HCT116 (cell line): ENCODE data around the gene TRMT11. TPM values are rescaled to one million over a fixed set of nuclear protein-coding genes. Genes with fewer than 3 reads are reported as not detected.

Experiments used
- ATAC-seq: fragments of 200-7000 bp; cut with Tn5 transposase; 2 replicates; pipeline ENCODE4 v1.9.1; 2020; ENCODE audit warnings: mild to moderate bottlenecking, moderate library complexity
- BruUV-seq: library from RNA; stranded (reverse); fragments of 400-500 nt; replicated peaks from 2 replicates; lab custom pipeline; 2021; lab: Mats Ljungman, UMichigan
- CTCF ChIA-PET: fragments of 300-600 bp; sonication (Branson Sonifier 250); formaldehyde crosslinking; loops from one replicate; lab custom pipeline; 2021; ENCODE audit warnings: antibody characterized with exemption; lab: Charles Lee
- POLR2A ChIA-PET: fragments of 300-600, 350-600 bp; sonication (Branson Sonifier 250); formaldehyde crosslinking; loops from one replicate; lab custom pipeline; 2021; ENCODE audit warnings: antibody characterized with exemption; lab: Charles Lee
- RAD21 ChIA-PET, 2 experiments: fragments of 300-600 bp; sonication (Branson Sonifier 250); formaldehyde crosslinking; loops; one replicate each; lab custom pipeline; 2023; ENCODE audit warnings: low total read pairs in 2 of 2; ENCODE audit not compliant: uncharacterized antibody in 2 of 2, unreplicated experiment in 2 of 2, low non-redundant PET in 1 of 2; lab: Charles Lee
- DNase-seq: peaks from one replicate; pipeline ENCODE4 v3.0.0-alpha.2; 2010; ENCODE audit warnings: low read depth, low spot score
- H2AFZ ChIP-seq: fragments of 200-600 bp; shearing (Covaris generic), sonication (generic); 2 replicates; pipeline ENCODE4 v1.6.1; 2017; ENCODE audit warnings: low read depth, mixed run types, mixed read lengths, antibody characterized with exemption, low read length; ENCODE audit not compliant: poor library complexity, severe bottlenecking
- H3K27ac ChIP-seq: 2 replicates; pipeline ENCODE4 v1.5.1; 2012; ENCODE audit warnings: low read depth, low read length
- H3K27me3 ChIP-seq: fragments of 200-600 bp; sonication (generic); 2 replicates; pipeline ENCODE4 v1.6.1; 2016; ENCODE audit warnings: mixed run types, low read length, mixed read lengths; ENCODE audit not compliant: insufficient read depth
- H3K36me3 ChIP-seq, 2 experiments: fragments of 200-500 bp in 1 of 2; fragments of 200-600 bp in 1 of 2; sonication (Bioruptor generic) in 1 of 2; sonication (generic) in 1 of 2; 2 replicates each; pipeline versions ENCODE4 v1.5.1 to v1.6.1; 2014 to 2016; ENCODE audit warnings: low read length in 2 of 2, inconsistent platforms in 1 of 2, mixed read lengths in 1 of 2, mixed run types in 1 of 2; ENCODE audit not compliant: insufficient read depth in 2 of 2, control insufficient read depth in 1 of 2
- H3K4me1 ChIP-seq, 2 experiments: fragments of 200-600 bp in 1 of 2; sonication (generic) in 1 of 2; 2 replicates each; pipeline versions ENCODE4 v1.5.1 to v1.6.1; 2012 to 2017; ENCODE audit warnings: low read length in 2 of 2, inconsistent platforms in 1 of 2, mild to moderate bottlenecking in 1 of 2, mixed read lengths in 1 of 2, mixed run types in 1 of 2, moderate library complexity in 1 of 2; ENCODE audit not compliant: insufficient read depth in 2 of 2, control insufficient read depth in 1 of 2
- H3K4me2 ChIP-seq: fragments of 200-600 bp; sonication (generic); 2 replicates; pipeline ENCODE4 v1.6.1; 2017; ENCODE audit warnings: mixed run types, low read length, mixed read lengths
- H3K4me3 ChIP-seq, 2 experiments: fragments of 200-600 bp in 1 of 2; sonication (generic) in 1 of 2; replicated peaks in 1 of 2; 2 replicates each; pipeline ENCODE4 v1.5.1; 2011 to 2016; ENCODE audit warnings: low read length in 2 of 2, control low read depth in 1 of 2, low read depth in 1 of 2, mild to moderate bottlenecking in 1 of 2, mixed read lengths in 1 of 2, mixed run types in 1 of 2
- H3K79me2 ChIP-seq: fragments of 200-600 bp; sonication (generic); 2 replicates; pipeline ENCODE4 v1.6.1; 2017; ENCODE audit warnings: mild to moderate bottlenecking, mixed run types, low read length, moderate library complexity, mixed read lengths; ENCODE audit not compliant: insufficient read depth
- H3K9ac ChIP-seq: fragments of 200-600 bp; sonication (generic); 2 replicates; pipeline ENCODE4 v1.6.1; 2016; ENCODE audit warnings: low read length, mixed read lengths
- H3K9me2 ChIP-seq: fragments of 200-600 bp; sonication (generic), shearing (Covaris generic); 2 replicates; pipeline ENCODE4 v1.6.1; 2017; ENCODE audit warnings: mixed run types, mild to moderate bottlenecking, moderate library complexity; ENCODE audit not compliant: insufficient read depth
- H3K9me3 ChIP-seq, 2 experiments: fragments of 200-500 bp in 1 of 2; fragments of 200-600 bp in 1 of 2; sonication (Bioruptor generic) in 1 of 2; sonication (generic) in 1 of 2; 2 replicates each; pipeline ENCODE4 v1.6.1; 2014 to 2017; ENCODE audit warnings: low read length in 2 of 2, mixed read lengths in 2 of 2, inconsistent platforms in 1 of 2, low read depth in 1 of 2, mild to moderate bottlenecking in 1 of 2, mixed run types in 1 of 2, moderate library complexity in 1 of 2; ENCODE audit not compliant: control insufficient read depth in 1 of 2, insufficient read depth in 1 of 2
- H4K20me1 ChIP-seq: fragments of 200-600 bp; sonication (generic), shearing (Covaris generic); 2 replicates; pipeline ENCODE4 v1.6.1; 2017; ENCODE audit warnings: mixed run types, mild to moderate bottlenecking, moderate library complexity; ENCODE audit not compliant: insufficient read depth
- CEBPB ChIP-seq: IDR thresholded peaks from 2 replicates; pipeline ENCODE4 v1.6.1; 2012; ENCODE audit warnings: low read depth
- EZH2phosphoT487 ChIP-seq: fragments of 200-600 bp; IDR thresholded peaks from 2 replicates; pipeline ENCODE4 v1.6.1; 2018; ENCODE audit warnings: antibody characterized with exemption, borderline replicate concordance
- SP1 ChIP-seq: IDR thresholded peaks from 2 replicates; pipeline ENCODE4 v1.6.1; 2012; ENCODE audit warnings: low read depth
- ZFX ChIP-seq: fragments of 450-650 bp; IDR thresholded peaks from 2 replicates; pipeline ENCODE4 v1.6.1; 2017
- ZNF274 ChIP-seq: fragments of 200-500 bp; sonication (Bioruptor generic); IDR thresholded peaks from 2 replicates; pipeline ENCODE4 v1.6.1; 2014; ENCODE audit warnings: mild to moderate bottlenecking, low read depth, low read length, inconsistent platforms
- intact Hi-C: fragments of 100-400 bp; cut with micrococcal nuclease; formaldehyde crosslinking; loops from 2 replicates; pipeline ENCODE4 v1.10.0; 2022
- total RNA-seq: library from RNA; stranded (reverse); gene quantifications from one replicate; pipeline ENCODE4 v1.2.1, GENCODE V29; 2021; ENCODE audit not compliant: unreplicated experiment
- TF ChIP-seq, protein P1 (sequence below): IDR thresholded peaks from 2 replicates; pipeline ENCODE4 v1.6.1; 2012

TRMT11 gene
- total RNA-seq, 1 experiment from 2014 or later = 41.8 TPM

DNA sequence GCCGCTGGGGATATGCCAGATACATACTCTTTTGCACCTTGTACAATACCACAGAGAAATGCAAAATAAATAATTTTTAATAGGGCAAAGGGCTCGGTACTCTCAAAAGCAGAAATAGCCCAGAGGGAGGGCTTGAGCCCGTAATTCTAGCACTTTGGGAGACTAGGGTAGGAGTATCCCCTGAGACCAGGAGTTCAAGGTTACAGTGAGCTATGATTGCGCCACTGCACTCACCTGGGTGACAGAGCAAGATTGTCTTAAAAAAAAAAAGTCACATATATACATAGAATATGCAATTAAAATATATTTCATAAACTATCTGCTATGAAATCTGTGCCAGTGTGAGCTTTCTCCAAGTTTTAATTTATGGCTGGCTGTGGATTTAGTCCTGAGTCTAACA is 818 bp upstream of the TRMT11 start:
- Histone ChIP-seq H3K27me3 (no peaks in the 10 kb centered on the region), H3K27ac (peak overlapping the region; percentile 81; the same call in 1 of the 2 replicates), H3K4me3 (peak overlapping the region; percentile 77 to 90), H2AFZ (peak overlapping the region; percentile 76), H4K20me1 (peaks cover 4% of the 10 kb centered on the region; the same call in 1 of the 2 replicates), H3K9ac (peak overlapping the region; percentile 93), H3K4me2 (peak overlapping the region; percentile 88), H3K36me3 (no peaks in the 10 kb centered on the region), H3K9me3 (no peaks in the 10 kb centered on the region), H3K9me2 (peaks cover 6% of the 10 kb centered on the region; the same call in 1 of the 2 replicates), H3K4me1 (peaks cover 7 to 39% of the 10 kb centered on the region in 2 experiments), H3K79me2 (peaks cover 51% of the 10 kb centered on the region)
- BruUV-seq = no TSS peak
- DNase-seq = no peak
- intact Hi-C loops = no loop called here
- TF ChIP-seq EZH2phosphoT487 (no peak), ZNF274 (no peak), CEBPB (peak; percentile 52; the same call in 1 of the 2 replicates), ZFX (no peak)
- CTCF ChIA-PET = interaction anchor here (0.7 to 2.1 kb wide), 5 partner anchors 10 to 1205 kb away, joined by 3 to 11 read pairs (median 9); partner anchors contain the start of gene HINT3
- RAD21 ChIA-PET = no interaction called here
- POLR2A ChIA-PET = interaction anchor here (0.9 to 2.4 kb wide), 3 partner anchors 9 to 204 kb away, joined by 3 to 14 read pairs (median 4); partner anchors contain the start of gene NCOA7
- ATAC-seq = no peak

DNA sequence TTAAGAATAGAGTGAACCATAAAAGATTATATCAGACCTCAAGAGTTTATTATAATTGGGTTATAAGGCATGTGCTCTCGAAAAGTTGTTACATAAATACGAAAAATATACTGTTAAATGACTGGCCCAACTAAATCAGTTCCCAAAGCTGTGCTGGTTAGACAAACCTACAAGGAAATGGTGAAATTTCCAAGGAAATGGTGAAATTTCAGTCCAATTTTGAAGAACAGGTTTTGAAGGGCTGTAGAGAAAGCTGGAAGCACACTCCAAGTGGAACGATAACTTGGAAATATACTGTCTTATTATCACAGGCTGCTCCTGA is 400 bp upstream of the TRMT11 start:
- TF ChIP-seq, protein P1, sequence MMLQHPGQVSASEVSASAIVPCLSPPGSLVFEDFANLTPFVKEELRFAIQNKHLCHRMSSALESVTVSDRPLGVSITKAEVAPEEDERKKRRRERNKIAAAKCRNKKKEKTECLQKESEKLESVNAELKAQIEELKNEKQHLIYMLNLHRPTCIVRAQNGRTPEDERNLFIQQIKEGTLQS = no peak
- 0 out of 2 replicates have a peak, but pooled peaks have one; percentile 13 for TF ChIP-seq SP1
- ChIA-PET CTCF (interaction anchor here (0.7 to 2.1 kb wide), 8 partner anchors 9 to 1204 kb away, joined by 3 to 11 read pairs (median 4); partner anchors contain the start of genes HINT3 and NCOA7), RAD21 (no interaction called here), POLR2A (interaction anchor here (0.8 to 2.4 kb wide), 6 partner anchors 9 to 205 kb away, joined by 3 to 14 read pairs (median 4); partner anchors contain the start of gene NCOA7)
- DNase-seq (no peak), ATAC-seq (no peak)
- no peaks in the 10 kb centered on the region for H3K27me3 ChIP-seq
- H3K9me2 ChIP-seq = peaks cover 6% of the 10 kb centered on the region; the same call in 1 of the 2 replicates
- H3K4me1 ChIP-seq = peaks cover 7 to 39% of the 10 kb centered on the region in 2 experiments
- H3K4me2 ChIP-seq = peak overlapping the region; percentile 88
- H4K20me1 ChIP-seq = peaks cover 4% of the 10 kb centered on the region; the same call in 1 of the 2 replicates
- H2AFZ ChIP-seq = peak overlapping the region; percentile 76
- peak overlapping the region; percentile 93 for H3K9ac ChIP-seq
- H3K36me3 ChIP-seq = no peaks in the 10 kb centered on the region
- H3K4me3 ChIP-seq = peak overlapping the region; percentile 77 to 90
- intact Hi-C loops = loop anchor here (2.0 kb wide), 1 partner anchor 205 kb away; no protein-coding TSS in a partner anchor
- no TSS peak for BruUV-seq
- no peaks in the 10 kb centered on the region for H3K9me3 ChIP-seq
- peaks cover 55% of the 10 kb centered on the region for H3K79me2 ChIP-seq
- peak overlapping the region; percentile 81 for H3K27ac ChIP-seq
